GM12873 (cell line): ENCODE data around the gene DNASE1L3.

Experiments used
- CTCF ChIP-seq: IDR thresholded peaks from 2 replicates; pipeline ENCODE4 v1.5.1; 2012; ENCODE audit warnings: low read depth, mild to moderate bottlenecking, moderate library complexity, low read length, control low read depth; ENCODE audit not compliant: insufficient read depth; ENCODE audit errors: missing control alignments

The DNASE1L3 gene

GRCh38 chr3:58167431-58168351, 43.1 kb downstream of the DNASE1L3 start:
- TF ChIP-seq CTCF = peak; percentile 98

- TF ChIP-seq CTCF = no peak
Measured at GRCh38 chr3:58164906-58165821, 45.6 kb downstream of the DNASE1L3 start.

- TF ChIP-seq CTCF = no peak
Measured at GRCh38 chr3:58164199-58164879, 46.4 kb downstream of the DNASE1L3 start.

- no peak for TF ChIP-seq CTCF
Measured at GRCh38 chr3:58163234-58163633, 47.5 kb downstream of the DNASE1L3 start.

- TF ChIP-seq CTCF = no peak
Measured at GRCh38 chr3:58161435-58162398, 49.1 kb downstream of the DNASE1L3 start.

- no peak for TF ChIP-seq CTCF
Measured at GRCh38 chr3:58160399-58160798, 50.4 kb downstream of the DNASE1L3 start.
